HG03103 (cell line): ENCODE data around the gene SLC5A10.
"Not testable (repeated sequence)": the region's sequence is repeated elsewhere in the genome, so short reads cannot be mapped to it uniquely, and the experiment has no call there.

Experiments
- ATAC-seq: cut with Tn5 transposase; IDR thresholded peaks from one replicate; pipeline ENCODE4 v1.9.1; 2021; ENCODE audit warnings: low read depth; ENCODE audit not compliant: unreplicated experiment

Gene SLC5A10

DNA sequence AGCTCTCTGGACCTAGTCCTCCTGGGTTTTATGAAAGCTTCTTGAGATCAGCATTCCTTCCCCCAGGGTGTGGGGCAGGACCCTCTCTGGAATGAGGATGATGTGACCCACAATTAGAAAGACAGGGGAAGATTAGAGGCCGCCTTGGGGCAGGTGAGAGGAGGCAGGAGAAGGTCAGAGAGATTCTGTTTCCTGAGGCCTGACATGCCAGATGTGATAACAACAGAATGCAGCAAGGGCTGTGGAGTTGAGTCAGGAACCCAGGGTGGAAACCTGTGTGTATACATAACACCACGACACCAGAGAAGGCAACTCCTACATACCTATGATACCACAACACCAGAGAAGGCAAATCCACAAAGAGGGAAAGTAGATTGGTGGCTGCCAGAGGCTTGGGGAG lies 5.4 kb upstream of the SLC5A10 start:
- ATAC-seq = no peak

DNA sequence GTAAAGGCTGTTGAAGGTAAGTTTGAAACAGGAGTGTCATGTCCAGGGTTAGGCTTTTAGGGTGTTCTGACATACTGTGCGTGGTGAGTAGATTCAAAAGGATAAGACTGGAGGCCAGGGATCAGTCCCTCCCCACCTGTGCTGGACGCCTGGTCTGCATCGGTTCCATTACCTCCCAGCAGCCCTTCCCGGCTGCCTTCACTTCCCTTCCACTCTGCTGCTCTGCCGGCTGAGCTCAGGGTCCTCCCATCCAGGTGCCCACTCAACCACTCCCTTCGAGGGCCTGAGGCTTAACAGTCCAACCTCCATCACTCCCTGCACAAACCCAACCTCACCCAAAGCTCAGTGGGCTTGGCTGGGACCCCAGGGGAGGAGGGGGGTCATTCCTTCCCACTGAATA lies 4.1 kb upstream of the SLC5A10 start:
- ATAC-seq = no peak

DNA sequence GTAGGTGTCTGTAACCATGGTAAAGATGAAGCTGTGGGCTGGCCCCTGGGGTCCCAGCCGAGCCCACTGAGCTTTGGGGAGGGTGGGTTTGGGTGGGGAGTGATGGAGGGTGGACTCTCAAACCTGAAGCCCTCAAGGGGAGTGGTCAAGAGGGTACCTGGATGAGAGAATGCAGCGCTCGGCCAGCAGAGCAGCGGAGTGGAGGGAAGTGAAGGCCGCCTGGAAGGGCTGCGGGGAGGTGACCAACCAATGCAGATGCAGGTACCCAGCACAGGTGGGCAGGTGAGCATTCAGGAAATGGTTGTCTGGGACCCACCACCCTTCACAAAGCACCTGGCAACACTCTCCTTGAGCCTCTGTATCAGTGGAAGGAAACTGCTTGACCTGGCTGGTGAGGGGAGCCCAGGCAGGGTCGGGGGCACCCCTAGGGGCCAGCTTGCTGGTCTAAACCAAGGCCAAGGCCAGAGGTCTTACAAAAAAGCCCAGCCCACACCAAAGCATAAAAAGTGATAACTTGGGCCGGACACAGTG lies 3.4 kb upstream of the SLC5A10 start:
- no peak for ATAC-seq

DNA sequence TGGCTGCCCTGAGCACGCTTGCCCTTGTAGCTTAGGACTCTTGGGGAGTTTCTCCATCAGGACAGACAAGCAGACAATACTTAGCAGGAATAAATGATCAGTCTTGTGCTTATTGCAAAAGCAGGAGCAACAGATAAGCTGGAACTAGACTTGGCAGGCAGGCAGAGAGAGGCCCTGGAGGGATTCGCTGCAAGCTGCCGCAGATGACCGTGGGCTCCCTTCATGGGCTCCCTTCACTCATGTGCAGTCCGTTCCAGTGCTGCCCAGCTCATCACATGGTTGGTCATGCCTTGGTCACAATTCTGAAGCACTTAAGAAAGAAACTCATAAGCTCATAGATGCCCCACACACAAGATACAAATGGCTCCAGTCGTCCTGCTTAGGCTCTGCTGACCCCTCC lies 2.4 kb upstream of the SLC5A10 start:
- no peak for ATAC-seq

DNA sequence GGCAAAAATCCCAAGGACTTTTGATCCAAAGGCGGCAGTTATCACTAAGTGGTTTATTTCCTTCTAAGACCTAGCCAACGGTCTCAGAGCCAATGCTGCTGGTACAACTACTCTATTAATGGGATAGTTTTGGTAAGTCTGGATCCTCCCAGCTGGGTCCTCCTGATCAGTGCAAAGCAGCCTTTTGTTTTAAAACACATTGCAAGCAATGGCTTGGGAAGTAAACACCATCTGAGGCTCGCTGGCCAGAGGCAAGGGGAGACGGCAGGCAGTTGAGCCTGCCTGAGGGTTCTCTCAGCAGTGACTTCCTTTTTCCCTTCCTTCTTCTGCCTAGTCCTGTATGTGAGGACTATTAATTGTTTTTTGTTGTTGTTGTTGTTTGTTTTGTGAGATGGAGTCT lies 1.6 kb upstream of the SLC5A10 start:
- ATAC-seq = no peak

DNA sequence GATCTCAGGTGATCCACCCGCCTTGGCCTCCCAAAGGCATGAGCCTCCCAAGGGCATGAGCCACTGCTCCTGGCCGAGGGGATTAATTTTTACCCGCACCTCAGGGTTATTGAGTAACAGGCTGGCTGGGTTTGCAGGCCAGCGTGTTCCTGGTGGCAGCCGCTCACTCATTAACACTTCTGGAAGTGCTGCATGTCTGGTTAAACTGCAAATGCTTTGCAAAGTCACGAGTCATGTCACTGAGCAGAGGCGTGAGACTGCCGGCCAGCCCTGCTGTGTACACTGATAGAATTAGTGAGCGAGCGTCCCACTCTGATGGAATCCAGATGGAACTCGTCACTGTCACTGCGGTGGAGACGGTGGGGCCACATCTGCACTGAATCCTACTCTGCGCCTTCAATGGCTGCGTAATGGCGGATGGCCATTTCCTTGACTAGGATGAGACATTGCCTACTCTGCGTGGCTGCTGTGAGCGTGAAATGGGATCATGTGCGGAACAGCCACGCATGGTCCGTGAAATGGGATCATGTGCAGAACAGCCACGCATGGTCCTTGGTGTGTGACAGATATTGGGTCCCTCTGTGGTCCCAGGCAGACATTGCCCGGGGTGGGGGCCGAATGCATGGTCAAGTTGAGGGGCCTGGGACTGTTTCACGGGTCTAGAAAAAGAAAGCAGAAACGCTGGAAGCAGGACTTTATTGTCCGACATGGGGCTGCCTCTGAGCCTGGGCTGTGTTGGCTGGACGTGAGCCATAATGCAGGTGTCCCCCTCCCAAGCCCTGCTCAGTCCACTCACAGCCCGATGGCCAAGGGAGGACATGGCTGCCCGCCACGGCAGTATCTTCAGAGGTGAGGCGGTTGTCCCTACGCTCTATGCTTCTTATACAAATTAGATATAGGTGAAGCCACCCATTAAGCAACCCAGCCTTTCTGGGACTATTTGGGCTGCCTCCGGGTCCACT lies 740 bp upstream of the SLC5A10 start:
- ATAC-seq = no peak

DNA sequence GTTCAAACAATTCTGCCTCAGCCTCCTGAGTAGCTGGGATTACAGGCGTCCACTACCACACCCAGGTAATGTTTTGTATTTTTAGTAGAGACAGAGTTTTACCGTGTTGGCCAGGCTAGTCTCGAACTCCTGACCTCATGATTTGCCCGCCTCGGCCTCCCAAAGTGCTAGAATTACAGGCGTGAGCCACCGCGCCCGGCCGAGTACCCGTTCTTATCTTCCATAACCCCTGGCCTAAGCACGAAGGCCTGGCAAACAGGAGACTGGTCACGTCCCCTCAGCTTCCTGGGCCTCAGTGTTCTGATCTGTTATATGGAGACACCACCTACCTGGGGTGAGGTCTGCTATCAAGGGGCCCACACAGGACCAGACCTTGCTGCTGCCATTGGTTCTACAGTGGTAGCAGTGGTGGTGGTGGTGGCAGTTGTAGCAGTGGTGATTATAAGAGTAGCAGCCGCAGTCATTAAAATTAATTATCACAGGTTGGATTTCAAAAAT lies 1.3 kb downstream of the SLC5A10 start:
- ATAC-seq = no peak

DNA sequence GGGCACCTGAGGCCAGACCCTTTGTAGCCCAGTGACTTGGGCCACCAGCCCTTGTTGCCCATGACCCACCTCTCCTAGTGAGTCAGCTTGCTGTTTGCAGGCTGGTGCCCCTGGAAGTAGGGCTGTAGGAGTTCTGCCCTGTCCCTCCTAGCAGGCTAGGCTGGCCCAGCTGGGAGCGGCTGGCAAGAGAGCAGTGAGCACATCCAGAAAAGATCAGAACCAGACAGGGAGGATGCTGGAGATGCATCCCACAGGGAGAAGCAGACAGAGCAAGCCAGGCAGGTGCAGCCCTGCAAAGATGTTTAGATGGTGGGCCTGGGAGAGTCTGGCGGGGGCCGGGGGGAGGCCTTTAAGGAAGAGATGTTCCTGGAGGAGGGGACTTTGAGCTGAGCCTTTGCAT lies 2.4 kb downstream of the SLC5A10 start:
- ATAC-seq = no peak

DNA sequence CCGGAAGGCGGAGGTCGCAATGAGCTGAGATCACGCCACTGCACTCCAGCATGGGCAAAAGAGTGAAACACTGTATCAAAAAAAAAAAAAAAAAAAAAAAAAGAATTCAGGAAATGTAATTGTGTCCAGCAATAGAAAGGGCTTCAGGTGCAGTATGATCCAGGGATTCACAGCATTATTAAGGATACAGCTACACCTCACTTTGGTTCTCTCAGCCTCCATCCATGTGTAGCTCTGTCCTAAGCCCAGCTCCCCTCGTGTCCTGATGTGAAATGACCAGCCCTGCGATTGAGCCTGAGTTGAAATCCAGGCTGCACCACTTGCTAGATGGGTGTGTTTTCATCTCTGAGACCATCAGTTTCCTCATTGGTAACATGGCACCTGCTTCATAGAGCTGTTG lies 3.0 kb downstream of the SLC5A10 start:
- no peak for ATAC-seq

DNA sequence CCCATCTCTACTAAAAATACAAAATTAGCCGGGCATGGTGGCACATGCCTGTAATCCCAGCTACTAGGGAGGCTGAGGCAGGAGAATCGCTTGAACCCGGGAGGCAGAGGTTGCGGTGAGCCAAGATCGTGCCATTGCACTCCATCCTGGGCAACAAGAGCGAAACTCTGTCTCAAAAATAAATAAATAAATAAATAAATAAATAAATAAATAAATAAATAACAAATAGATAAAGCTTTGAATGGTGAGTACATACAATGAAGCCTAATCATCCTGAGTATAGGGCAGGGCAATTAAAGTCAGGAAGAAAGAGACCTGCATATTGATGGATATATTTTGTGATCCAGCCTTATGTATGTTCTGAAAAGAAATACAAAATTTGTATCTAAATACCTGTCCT lies 4.1 kb downstream of the SLC5A10 start:
- not testable (repeated sequence) for ATAC-seq

DNA sequence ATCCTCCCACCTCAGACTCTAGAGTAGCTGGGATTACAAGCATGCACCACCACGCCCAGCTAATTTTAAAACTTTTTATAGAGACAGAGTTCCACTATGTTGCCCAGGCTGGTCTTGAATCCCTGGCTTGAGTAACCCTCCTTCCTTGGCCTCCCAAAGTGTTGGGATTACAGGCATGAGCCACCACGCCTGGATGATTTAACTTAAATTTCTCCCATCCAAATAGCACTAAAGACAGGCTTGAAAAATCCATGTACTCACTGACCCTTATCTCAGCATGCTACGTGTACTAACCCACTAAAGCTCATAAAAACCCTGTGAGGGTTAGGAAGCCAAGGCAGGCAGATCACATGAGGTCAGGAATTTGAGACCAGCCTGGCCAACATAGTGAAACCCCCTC lies 4.6 kb downstream of the SLC5A10 start:
- no peak for ATAC-seq

DNA sequence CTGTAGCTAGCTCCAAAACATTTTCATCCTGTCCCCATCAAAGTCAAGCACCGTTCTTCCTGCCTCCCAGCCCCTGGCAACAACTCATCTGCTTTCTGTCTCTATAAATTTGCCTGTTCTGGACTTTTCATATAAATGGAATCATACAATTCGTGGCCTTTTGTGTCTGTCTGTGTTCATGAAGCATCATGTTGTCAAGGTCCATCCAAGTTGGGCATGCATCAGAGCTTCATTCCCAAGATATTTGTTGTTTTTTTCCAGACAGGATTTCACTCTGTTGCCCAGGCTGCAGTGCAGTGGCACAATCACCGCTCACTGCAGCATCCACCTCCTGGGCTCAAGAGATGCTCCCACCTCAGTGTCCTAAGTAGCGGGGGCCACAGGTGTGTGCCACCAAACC lies 5.9 kb downstream of the SLC5A10 start:
- ATAC-seq = no peak

DNA sequence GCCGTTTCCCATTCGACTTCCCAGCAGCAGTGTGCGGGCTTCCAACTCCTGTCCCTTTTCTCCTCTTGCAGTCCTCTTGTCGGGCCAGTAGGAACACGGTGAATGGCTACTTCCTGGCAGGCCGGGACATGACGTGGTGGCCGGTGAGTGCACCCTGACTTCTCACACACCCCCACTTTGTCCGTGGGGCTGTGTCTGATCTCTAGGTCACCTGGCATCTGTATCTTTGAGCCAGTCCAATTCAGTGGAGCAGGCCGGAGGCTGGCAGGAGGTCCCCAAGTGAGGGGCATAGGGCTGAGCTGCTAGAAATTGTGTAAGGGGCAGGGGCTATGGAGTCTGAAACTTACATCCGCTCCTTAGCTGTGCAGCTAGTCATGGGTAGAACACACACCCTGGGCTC lies 6.6 kb downstream of the SLC5A10 start:
- no peak for ATAC-seq

DNA sequence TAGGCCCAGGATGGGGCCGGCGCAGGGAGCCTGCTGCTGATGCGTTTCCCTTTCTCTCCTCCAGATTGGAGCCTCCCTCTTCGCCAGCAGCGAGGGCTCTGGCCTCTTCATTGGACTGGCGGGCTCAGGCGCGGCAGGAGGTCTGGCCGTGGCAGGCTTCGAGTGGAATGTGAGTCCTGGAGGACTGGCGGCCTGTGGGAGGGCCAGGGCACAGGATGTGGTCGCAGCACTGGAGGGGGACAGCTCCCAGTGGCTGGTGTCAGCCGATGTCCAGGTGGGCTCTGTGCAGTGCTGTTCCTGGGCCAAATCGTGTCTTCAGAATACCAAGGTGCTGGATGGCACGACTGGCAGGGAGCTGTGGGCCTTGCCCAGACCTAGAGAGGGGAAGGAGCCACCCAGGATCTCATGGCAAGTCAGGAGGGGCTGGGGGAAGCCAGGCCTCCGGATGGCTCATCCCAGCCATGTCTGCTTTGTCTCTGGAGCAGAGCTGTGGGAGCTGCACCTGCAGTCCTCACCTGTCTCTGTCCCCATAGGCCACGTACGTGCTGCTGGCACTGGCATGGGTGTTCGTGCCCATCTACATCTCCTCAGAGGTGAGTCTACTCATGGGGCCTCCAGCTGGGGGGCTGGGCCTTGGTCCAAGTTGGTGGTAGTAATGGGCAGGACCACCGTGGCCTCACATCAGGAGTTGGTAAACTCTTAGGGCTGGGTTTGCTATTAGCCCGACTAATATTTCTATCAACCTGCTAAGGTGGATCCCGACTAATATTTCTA lies 7.3 kb downstream of the SLC5A10 start:
- ATAC-seq = no peak

DNA sequence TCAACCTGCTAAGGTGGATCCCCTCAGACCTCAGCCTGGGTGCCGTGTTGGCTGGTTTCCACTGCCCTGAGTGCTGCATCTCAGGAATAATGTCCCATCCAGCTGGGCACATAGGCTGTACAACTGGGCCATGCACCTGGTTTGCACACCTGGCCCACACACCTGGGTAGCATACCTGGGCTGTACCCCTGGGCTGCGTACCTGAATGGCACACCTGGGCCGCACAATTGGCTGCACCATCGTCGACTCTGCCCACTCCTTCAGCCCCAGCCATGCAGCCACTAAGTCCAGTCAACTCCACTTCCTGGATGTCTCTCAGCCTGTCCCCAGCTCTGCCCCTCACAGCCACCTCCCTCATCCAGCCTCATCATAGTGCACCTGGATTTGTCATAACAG lies 7.9 kb downstream of the SLC5A10 start:
- no peak for ATAC-seq

DNA sequence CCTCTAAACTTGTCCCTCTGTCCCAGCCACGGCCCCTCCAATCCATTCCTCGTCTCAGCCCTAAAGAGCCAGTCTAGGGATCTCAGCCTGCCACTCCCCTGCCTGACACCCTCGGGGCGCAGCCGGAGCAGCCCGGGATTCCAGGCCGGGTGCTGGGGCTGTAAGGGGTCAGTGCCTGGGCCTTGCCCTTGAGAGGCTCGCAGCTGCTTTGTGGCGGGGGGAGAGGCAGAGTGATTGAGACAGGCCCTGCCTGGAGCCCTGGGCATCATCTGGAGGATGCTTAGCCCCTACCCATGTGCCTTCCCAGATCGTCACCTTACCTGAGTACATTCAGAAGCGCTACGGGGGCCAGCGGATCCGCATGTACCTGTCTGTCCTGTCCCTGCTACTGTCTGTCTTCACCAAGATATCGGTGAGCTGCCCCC lies 8.3 kb downstream of the SLC5A10 start:
- ATAC-seq = no peak

DNA sequence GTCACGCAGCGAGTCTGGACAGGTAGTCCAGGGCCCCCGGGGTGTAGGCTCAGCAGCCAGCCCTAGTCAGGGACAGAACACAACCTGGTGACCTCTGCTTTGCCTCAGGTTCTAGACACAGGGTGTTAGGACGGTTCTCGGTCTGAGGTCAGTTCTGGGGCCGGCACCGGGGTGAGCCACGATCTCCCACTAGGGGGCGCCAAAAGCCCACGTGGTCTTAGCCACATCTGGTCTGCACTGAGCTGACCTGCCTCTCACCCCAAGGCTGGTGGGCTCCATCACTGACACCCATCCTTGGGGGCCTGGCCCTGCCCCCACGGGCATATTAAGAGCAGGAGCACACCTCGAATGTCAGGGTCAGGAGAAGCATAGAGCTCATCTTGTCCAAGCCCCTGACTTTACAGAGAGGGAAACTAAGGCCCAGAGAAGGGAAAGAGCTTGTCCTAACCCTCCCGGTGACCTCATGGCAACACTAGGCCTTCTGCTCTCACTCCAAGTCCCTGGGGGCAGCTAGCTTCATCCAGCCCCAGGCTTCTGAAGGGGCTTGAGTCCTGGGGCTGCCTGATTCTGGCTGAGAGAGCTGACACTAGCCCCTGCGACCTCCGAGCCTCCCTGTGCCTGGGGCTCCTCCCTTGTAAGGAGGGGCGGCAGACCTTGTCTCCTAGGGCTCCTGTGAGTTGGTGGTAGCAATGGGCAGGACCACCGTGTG lies 9.0 kb downstream of the SLC5A10 start:
- ATAC-seq = peak; percentile 65

DNA sequence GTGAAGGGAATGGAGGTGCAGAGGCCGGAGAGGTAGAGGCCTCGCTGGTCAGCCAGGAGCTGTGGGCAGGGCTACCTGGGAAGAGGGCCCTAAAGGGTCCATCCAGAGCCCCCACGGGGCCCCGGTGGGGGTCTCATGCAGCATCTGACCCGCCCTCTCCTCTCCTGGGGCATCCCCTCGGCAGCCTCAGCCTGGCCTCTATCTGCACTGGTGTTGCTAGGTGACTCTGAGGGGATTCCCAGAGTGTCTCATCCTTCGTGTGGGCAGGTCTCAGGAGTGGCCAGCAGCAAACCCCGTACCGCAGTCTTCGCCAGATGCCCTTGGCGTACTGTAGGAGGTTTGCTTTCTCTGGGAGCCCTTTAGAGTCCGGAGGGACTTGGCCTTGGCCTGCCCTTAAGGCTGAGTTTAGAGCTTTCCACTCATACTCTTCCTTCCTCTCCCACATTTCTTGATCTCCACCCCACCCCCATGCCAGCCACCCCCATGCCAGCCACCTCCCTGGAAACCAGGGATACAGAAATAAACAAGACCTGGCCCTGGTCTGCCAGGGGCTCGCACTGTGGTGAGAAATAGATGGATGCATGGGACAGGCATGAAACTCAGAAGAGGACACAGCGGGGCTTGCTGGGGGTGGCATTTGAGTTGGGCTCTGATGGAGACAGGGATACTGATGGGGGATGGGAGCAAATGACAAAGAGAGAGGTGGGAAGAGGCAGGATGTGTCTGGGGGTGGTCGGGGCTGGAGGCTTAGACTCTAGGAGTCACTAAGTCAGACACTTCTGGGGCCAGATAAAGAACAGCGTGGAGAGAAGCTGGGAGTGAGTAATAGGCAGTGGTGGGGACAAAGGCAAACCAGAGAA lies 9.9 kb downstream of the SLC5A10 start:
- ATAC-seq = no peak

DNA sequence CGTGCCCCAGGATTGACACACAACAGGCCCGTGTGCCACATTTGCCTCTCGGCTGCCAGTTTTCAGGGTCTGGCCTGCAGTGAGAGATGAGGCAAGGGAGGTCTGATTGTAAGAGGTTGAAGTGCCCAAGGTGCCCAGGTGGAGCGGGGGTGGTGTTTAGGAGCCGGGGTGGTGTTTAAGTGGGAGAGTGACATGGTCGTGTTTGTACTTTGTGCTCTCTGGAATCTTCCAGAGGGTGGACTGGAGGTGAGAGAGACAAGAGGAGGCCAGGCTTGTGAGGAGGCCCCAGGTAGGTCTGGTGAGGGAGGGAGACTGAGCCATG lies 10.5 kb downstream of the SLC5A10 start:
- no peak for ATAC-seq
